Measurements from ENCODE around the gene RAPGEF2.

- TF ChIP-seq CTCF (IDR thresholded peaks at IDR 0.05) (no peak), POLR2AphosphoS5 (IDR thresholded peaks at IDR 0.05) (no peak), POLR2A (IDR thresholded peaks at IDR 0.05) (no peak)
Observed at GRCh38 chr4:159191989-159192388, 89.1 kb downstream of the RAPGEF2 start.

All from breast epithelium (tissue), 3 donors.